GM18499 (cell line): ENCODE results near the gene ASPN.

Experiments
- ATAC-seq: cut with Tn5 transposase; IDR thresholded peaks from one replicate; pipeline ENCODE4 v1.9.1; 2021; ENCODE audit warnings: moderate number of reproducible peaks; ENCODE audit not compliant: insufficient read depth, unreplicated experiment

Gene ASPN

DNA sequence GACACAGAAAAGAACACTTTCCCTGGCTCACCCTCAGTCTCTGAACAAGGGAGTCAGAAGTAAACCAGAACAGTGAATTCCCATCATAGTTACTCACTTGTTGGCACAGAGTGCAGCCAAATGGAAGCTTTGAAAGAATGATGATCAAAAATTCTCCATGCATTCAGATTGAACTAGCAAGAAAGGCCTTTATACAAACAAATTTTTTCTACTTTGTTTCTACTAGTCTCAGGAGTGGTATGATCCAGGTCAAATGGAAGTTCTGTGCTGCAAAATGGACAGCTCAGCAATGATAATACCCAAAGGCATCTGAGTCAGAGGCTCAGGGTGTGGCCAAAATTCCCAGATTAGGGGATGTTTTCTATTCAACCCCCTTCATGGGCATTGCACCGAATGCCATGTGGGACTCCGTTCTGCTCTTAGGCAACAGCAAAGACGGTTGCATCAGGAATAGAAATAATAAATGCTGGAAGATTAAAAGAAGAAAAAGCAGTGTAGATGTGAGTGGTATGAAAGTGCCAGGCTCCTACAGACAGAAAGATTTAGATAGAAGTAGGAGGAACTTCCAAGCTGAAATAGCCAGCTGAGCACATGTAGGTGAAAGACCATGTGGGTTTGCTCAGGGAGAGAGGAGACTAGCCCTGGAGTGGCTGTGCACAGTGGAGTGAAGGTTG is 24.0 kb upstream of the ASPN start:
- no peak for ATAC-seq

DNA sequence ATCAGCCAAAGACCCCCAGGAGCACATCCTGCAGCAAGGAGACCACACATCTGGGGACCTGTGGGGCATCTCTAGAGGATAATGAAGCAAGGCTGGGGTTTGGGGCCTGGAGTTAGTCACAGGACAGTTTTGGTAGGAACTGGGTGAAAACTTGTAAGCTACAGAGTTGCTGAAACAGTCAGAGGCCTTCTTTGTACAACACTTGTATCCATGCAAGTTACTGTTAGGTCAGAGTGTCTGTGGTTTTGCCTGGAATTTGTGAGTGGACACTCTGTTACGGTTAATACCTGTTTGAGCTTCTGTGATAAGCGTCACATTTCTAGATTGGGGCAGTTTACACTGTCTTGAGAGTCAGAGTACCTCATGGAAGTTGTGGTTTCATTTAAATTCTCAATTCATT is 22.6 kb upstream of the ASPN start:
- no peak for ATAC-seq

DNA sequence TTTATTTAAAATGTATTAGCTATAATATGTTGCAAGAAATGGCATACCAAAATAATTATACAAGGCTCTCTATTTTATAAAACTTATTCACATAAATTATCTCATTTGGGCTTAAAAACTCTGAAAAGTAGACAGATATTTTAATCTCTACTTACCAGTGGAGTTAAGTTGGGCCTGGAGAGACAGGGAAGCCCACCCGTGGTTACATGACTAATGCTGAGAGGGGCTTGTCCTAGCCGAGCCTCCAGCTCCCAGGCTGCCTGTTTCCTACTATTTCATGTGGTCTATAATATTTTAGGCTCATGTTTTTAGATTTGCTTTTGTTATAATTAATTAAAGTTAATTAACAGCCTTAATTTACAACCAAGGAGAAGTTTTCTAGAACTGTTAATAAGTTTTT is 20.9 kb upstream of the ASPN start:
- ATAC-seq, result no peak

DNA sequence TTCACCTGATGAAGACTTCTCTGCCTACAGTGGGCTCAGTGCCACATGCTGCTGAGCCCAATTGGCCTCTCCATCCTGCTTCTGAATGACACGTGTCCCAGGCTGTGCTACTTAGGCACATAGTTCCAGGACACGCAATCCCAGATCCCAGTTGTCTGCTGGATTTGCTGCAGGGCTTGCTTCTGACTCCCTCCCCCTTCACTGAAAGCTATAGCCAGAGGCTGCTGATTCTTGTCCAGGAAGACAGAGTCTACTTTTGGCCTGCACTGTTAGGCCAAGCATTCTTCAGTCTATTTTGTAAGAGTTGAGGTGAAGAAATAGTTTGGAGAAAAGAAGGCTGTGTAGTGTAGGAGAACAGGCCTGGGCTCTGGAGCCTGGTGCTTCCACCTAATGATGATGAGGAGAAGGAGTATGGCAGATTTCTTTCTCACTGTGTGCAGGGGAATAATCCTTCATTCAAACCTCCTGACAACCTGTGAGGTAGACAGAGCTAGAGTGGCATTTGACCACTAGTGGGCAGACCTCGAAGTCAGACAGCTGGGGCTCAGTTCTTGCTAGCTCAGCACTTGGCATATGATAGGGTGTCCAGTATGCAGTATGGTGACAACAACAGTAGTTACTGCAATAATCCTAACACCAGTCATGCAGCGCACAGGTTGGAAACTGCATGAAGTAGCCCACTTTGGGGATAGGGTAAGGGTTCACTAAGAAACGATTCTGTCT is 19.5 kb upstream of the ASPN start:
- no peak for ATAC-seq

DNA sequence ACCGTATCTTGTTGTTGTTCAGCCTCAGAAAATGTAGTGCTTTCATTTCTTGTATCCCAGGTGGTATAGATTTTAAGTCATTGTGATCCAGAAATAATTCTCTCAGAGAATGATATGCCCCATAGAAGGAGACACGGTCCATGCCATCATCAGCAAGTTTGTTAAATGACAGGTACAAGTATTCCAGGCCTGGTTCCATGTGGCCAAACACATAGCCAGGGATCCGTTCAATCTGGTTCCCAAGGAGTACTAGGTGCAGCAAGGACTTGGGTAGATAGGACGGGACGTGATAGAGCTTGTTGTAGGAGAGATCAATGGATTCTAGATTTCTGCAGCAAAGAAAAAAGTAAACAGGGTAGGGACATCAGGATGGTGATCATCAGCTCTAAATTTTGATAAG is 18.4 kb upstream of the ASPN start:
- no peak for ATAC-seq

DNA sequence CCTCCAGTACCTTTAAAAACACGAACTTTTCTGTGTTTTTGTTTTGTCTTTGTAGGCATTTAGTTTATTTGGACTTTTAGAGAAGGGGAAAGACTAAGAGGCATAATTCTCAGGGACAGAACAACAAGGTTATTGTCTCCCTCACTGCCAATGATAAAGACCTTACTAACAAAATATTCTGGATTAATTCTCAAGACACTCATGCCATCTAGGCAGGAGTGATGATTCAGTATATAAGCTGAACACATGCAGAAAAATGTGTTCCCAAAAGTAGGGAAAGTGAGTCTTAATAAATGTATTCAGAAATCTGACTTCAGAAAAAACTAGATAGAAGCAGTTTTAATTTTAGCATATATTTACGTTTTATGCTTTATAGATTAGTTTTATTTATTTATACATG is 17.4 kb upstream of the ASPN start:
- ATAC-seq, result no peak

DNA sequence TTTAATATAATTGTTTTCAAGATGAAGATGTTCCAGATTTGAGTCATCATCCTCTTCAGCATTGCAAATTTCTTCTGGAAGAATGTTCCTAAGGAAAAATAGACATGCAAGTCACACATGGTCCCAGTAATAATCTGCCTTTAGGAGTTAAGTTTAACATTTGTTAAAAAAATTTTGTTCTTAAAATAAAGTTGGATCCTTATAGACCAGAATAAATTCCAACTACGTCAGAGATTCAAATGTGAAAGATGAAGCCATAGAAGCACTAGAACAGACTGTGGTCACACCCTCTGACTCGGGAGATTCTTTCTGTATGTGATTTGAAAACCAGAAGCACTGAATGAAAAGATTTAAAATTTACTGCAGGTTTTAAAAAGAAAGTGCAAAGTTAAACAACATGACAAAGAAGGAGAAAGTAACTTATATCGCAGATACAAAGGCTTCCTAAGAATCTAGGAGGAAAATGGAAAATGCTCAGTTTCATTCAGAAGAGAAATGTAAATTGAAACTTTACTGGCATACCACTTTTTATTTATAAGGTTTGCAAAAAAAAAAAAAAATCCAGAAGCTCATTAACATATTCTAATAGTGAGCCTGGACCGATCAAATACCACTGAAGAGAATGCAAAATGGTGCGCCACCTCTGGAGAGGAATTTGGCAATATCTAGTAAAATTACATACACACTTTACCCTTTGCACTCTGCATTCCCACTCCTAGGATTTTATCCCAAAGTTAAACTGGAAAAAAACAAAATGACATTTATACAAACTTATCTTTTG is 14.3 kb upstream of the ASPN start:
- no peak for ATAC-seq

DNA sequence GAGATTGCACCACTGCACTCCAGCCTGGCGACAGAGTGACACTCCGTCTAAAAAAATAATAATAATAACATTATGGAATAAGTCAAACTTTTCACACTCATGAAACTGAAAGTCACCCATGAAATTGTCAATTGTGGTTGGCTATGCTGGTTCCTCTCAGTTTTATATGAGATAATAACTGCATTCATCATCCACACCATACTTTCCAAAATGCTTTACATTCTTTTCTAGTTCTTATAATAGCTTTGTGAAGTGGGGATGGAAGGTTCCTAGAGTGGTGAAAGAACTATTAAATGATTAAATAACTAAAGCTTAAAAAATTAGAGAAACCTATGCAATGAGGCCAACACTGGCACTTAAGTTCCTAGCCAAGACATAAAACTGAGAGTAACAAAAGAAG is 12.6 kb upstream of the ASPN start:
- no peak for ATAC-seq

DNA sequence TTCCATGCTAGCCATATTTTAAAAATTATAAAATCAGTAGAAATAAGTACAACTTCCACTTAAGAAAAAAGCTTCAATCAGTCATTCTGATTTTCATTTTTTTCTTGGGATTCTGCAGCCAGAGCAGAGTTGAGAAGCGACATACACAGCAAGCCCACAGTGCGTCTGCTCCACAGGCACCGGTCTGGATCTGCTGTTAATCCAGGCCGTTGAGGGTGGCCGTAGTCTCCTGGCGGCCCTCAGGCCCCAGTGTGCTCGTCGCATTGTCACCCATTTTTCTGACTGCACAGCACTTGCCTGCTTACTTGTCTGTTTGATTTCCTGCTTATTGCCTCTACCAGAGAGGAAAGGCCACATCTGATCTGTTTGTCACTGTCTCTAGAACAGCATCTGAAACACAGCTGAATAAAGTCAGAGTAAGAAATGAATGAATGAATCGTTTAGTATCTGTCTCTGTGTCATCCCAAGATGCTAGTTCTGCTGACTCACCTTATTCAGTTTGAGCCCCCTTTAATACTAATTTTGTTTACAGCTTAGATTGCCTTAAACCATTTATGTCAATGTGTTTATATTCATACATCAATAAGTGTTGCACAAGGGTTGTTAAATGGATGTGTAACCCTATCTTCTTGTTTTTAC is 11.6 kb upstream of the ASPN start:
- no peak for ATAC-seq

DNA sequence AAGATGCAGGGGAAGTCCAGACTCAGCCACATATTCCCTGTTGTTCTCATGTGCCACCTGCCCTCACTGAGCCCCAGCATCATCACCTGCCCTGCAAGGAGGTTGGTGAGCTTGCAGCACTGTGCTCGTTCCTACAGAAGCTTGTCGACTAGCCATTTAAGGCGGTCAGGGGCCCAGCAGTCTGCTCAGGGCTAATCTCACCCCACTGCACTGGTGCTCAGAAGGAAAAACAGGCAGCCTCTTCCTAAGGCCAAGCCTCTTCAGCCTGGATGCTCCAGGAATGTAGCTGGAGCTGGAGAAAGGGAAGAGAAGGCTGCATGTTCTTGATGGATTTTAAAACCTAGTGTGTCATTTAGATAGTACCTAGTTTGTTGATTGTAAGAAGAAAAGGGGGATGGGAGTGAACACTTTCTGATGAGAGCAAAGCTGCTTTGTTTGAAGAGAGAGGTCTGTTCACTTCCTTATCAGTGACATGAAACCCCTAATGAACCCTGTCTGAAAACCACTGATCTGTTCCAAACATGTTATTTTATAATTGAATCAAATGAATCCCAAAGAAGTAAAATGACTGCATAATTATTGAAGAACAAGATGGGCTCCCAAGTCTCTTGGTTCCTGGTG is 10.6 kb upstream of the ASPN start:
- no peak for ATAC-seq

DNA sequence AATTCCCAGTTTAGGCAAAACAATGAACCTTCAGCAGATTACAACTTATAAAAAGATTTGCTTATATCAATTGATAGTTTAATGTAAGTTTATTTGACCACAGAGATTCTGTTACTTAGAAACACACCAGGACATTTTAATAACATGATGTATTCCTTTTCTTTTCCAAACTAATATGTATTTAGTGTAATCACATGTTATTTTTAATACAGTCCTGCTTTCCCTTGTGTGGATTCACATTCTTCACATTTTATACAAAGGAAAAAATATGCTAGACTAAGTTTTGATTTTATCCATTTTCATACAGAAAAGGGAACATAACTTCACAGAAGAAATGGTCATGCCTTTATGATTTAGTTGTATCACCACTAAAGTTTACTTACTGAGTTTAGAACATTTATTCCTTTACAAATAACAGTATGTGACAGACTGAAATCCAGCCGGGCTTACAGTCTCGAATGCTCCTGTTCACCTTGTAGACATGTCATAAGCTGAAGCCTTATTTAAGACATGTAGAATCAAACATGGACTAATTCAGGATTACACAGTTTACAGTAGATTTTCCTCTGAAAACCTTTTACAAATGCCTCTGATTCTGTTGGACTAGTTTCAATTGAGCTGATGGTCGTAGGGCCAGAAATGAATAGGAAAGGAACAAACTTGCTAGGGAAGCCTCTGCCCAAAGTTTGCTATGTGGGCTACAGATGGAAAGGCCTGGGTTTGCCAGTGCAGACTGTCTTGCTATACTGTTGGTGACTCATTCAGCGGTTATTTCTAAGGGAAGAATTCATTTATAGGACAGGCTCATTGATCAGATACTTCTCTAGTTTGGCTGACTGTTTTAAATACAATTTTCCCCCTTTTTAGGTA is 6.6 kb upstream of the ASPN start:
- ATAC-seq, result no peak

DNA sequence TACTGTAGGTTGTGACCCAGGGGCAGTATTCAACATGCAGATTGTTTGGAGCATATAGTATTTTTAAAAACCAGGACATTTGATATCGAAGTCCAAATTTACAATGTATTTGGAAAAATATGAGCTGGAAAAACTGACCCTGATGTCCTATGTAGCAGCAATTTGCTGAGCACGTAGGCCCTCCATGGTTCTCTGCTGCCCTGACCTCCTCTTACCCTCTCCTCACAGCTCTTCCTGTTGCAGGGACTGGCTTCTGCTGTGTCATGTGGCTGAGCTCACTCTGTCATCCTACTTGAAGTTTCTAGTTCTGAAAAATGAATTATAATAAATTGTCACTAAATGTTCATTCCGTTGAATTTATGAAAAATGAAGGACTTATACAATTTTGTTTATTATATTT is 4.1 kb upstream of the ASPN start:
- no peak for ATAC-seq

DNA sequence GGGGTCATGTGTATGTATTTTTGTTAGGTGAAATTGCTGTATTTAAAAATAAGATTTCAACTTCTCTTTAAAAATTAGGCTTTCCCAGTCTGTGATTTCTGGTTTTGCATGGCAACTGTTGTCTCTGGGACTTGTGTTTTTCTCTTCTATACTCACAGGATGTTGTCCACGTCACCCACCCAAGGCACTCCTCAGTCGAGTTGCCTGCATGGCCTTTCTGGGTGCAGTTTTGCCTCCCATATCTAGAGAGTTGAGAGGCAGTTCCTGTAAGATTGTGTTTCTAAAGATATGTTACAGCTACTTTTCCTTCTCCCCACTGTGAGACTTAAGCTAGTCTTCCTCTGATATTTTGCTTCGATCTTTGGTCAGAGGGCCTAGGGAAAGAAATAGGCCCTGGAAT is 2.3 kb upstream of the ASPN start:
- ATAC-seq, result no peak

DNA sequence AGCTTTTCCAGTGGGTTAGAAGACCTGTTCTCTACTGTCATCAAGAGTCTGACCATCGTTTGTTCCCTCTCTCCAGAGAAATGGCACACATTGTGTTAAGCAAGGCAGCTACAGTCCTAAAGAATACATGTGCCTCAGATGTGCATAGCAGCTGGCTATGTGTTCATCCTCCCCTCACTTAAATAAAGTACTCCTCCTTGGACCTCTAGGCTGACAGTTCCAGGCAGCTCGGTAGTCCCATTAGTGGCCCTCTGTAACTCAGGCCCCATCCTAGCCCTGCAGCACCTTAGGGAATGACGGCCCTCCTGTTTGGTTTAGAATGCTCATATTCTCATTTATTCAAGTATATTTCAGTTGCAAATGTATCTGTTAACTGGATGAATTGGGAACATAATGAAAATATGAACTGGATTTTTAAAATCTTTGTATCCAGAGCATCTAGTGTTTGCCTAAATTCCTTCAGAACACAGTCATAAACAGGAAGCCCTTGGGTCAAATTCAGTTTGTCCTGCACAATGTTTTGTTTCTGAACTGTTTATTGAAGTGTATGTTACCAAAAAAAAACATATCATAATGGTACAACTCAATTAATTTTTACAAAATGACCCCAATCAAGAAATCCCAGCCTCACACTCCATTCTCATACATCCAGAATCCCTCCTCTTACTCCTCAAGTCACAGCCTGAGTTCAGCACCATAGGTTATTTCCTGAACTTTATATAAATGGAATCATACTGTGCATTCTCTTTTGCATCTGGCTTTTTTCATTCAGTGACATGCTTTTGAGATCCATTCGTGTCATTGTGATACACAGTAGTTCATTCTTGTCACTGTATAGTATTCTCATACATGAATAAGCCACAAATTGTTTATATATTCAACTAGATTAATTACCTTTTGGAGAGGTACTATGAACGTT is 1.6 kb upstream of the ASPN start:
- ATAC-seq, result no peak

DNA sequence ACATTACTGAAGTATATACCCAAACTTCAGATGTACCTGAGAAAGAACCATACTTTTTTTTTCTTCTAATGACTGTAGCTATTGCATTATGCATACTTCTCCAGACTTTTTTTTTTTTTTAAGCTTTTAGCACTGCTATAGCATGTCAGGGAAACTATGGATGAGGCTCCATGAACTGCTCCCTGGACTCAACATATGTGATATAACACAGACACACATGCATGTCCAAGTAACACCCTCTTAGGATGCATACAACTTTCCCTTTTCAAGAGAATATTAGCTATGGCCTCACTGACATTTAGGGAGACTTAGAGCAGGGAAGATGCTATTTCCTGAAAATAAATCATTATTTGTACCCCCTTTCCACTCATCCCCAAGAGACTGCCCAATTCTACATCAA is 499 bp upstream of the ASPN start:
- ATAC-seq, result no peak

DNA sequence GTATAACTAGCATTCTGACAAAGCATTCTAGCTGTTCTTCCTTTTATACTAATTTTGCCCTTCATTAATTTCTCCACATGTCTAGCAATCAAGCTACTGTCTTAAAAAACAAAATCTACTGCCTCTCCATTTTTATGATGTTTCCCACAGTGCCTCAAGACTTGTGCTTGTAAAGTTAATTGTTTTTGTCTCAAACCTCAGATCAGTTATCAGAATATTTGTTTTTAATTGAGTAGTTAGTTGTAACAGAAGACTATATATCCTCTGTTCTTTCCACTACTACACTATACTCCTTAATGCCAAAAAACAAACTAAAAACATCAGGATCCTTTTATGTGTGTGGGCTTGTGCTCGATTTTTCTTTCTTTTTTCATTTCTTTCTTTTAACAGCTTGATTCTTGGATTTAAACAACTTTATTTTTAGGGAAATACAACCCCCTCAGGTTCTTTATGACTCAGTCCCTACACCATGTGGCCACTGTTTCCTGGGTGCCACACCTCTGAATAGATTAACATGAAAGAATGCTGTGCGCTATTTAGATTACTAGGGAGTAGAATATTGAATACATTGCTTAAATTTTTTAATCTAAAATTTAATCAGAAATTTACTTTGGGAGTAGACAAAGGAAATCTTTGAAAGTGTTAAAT is 1.2 kb downstream of the ASPN start:
- ATAC-seq, result no peak

DNA sequence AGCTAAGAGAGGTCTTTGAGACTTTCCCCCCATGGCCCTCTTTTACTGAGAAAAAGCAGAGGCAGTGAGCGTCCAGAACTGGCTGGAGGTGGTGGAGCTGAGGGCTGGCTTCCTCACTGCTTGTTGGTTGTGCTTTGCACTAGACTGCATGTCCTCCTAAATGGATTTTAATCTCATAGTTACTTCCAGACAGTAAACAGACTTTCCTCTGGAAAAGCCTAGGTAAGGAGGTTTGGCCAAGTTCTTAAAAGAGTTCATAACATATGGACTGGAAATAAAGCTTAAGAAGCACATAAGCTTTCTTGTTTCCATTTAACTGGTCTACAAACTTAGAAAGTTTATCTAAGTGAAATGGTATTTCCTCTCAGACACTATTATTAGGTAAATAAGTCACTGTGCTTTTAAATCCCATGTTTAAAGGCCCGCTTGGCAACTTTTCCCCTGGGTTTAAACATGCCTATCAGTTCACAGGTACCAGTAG is 2.0 kb downstream of the ASPN start:
- ATAC-seq, result no peak

DNA sequence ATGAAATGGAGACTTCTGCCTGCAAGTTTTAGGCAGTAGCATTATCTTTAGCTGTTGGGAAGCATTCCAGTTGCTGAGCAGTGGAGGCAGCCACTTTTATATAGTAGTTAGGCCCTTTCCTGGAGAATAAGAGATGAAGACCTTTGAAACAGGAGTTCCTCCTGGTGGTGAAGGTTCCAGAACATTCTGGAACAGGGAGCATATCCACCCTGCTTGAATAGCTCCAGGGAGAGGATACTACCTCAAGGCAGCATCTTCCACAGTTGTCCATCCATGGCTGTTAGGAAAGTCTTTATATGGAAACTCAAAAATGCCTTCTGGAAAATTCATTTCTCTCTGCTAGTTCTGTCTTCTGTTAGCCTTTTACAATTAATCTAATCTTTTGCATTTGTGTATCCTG is 3.0 kb downstream of the ASPN start:
- no peak for ATAC-seq
